ENCODE data around the gene COX14. TPM values are rescaled to one million over a fixed set of nuclear protein-coding genes. Genes with fewer than 3 reads are reported as not detected.

Gene COX14
- total and polyA plus RNA-seq, 8 donors = 16.8 to 62.0 (median 25.0) TPM

DNA sequence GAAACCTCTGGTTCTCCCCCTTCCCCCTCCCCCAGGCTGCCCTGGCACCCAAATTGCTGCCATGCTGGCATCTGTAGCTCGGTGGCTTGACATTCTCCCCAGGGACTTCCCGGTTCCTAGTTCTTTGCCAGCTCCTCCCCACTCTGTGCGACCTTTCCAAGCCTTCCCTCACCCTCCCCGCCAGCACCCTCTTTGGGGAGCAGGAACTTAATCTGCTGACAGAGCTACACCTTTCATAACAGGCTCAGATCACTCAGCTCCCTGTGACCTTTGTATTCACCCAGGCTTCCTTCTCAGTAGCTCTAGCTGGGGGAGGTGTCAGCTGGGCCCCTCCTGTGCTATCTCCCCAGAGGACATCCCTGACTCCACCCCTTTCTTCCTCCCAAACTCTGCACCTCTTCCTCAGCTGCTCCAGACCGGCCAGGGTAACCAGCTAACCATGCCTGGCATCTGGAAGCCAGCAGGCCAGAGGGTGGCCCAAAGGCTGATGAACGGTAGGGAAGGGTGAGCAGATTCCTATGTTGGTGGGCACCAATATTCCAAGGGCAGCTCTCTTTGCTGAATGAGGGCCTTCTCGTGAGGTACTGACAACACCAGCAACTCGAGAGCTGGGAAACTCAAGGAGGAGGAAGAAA is 1.8 kb upstream of the COX14 start:
- TF ChIP-seq, protein P1, sequence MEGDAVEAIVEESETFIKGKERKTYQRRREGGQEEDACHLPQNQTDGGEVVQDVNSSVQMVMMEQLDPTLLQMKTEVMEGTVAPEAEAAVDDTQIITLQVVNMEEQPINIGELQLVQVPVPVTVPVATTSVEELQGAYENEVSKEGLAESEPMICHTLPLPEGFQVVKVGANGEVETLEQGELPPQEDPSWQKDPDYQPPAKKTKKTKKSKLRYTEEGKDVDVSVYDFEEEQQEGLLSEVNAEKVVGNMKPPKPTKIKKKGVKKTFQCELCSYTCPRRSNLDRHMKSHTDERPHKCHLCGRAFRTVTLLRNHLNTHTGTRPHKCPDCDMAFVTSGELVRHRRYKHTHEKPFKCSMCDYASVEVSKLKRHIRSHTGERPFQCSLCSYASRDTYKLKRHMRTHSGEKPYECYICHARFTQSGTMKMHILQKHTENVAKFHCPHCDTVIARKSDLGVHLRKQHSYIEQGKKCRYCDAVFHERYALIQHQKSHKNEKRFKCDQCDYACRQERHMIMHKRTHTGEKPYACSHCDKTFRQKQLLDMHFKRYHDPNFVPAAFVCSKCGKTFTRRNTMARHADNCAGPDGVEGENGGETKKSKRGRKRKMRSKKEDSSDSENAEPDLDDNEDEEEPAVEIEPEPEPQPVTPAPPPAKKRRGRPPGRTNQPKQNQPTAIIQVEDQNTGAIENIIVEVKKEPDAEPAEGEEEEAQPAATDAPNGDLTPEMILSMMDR (IDR thresholded peaks at IDR 0.05) = no peak

DNA sequence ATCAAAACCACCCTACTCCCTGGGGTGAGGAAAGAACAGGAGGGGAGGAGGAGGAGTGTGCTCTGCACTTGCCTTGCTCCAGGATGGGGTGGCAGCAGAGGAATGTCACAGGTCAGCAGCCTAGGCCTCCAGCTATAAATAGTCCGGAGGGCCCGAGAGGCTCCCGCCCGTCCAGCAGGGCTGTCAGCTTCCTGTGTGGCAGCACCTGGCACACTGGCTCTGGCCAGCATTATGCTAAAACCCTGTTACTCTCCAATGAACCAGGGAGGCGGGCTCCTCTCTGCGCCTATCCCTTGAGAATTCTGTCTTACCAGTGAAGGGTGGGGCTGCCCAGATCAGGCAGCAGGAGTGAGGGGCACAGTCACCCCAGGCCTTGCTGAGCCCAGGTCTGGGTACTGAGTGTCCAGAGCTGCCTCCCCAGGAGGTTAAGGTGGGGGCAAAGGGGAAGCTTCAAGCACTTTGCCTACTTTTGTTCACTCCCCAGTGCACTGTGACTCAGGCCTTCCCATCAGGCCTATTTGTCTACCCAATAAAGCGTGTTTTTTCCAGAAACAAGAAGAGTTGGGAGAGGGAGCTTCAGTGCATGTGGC is 1.2 kb upstream of the COX14 start:
- TF ChIP-seq, protein P1 (IDR thresholded peaks at IDR 0.05) = no peak
- Histone ChIP-seq H3K36me3 (peaks cover 0 to 2% (median 0%) of the 10 kb centered on the region in 3 donors), H3K27ac (peak overlapping the region; percentile 23 to 82 (median 67)), H3K4me1 (peaks cover 5 to 26% (median 6%) of the 10 kb centered on the region in 3 donors), H3K27me3 (no peaks in the 10 kb centered on the region), H3K9me3 (no peaks in the 10 kb centered on the region), H3K4me3 (peak overlapping the region in 1 of 4 donors; percentile 15)
- ATAC-seq (peak in 3 of 4 donors; percentile 4 to 13 (median 8)), FAIRE-seq (no peak), DNase-seq (peak in 5 of 6 donors; percentile 44 to 63 (median 55))
- intact Hi-C loops (cut with DNase I) = no loop called here
- 26 to 27% methylated on average over 7 of the region's 7 CpGs for WGBS, 2 donors

More for the DNA sequence above, 1.8 kb upstream of the COX14 start:
- Histone ChIP-seq H3K4me1 (peaks cover 5 to 26% (median 6%) of the 10 kb centered on the region in 3 donors), H3K36me3 (no peaks in the 10 kb centered on the region), H3K27ac (peak overlapping the region; percentile 23 to 82 (median 67)), H3K9me3 (no peaks in the 10 kb centered on the region), H3K4me3 (no peak overlapping the region), H3K27me3 (no peaks in the 10 kb centered on the region)
- peak in 5 of 6 donors; percentile 47 to 62 (median 52) for DNase-seq
- intact Hi-C loops (cut with DNase I) = no loop called here
- WGBS, 2 donors = 46 to 48% methylated on average over 8 of the region's 8 CpGs
- peak in 2 of 4 donors; percentile 0 to 1 for ATAC-seq
- no peak for FAIRE-seq

DNA sequence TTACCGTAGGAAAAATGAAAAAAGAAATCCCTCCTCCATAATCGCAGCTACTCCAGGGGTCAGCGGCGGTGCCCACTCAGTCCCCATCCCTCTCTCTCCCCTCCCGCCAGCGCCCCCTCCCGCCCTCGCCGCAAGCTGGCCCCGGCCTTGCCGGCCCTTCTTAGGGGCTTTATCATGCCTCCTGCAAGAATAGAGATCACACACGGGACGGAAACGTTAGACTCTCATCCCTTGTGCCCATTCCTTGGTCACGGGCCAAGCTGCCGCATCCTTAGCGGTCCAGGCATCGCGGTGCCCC is 692 bp upstream of the COX14 start:
- peaks cover 5 to 26% (median 6%) of the 10 kb centered on the region in 3 donors for H3K4me1 ChIP-seq

DNA sequence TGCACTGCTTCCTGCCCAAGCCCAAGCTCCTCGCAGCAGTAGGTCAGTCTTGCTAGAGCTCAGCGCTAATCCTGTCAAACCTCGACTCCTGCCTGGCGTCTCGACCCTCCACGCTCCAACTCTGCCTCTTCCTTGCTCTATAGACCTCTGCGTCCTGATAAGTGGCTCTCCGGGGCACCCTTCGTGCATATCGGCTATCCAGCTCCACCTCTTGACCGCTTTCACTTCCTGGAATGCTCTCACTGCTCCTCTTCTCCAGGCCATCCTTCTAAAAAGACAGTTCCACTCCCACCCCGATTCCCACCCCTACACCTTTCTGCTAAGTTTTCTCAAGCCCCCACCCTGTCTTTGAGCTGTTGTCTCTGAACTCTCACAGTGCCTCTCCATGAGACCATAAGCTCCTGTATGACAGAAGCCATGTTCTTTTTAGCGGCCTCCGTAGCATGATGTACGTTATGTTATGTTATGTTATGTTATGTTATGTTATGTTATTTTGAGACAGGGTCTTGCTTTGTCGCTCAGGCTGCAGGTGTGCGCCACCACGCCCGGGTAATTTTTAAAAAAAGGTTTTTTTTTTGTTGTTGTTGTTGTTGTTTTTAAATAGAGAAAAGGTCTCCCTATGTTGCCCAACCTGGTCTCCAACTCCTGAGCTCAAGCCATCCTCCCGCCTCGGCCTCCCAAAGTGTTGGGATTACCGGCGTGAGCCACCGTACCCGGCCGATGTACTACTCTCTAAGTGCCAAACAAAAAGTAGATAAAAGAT is 601 bp downstream of the COX14 start:
- intact Hi-C loops (cut with DNase I) = no loop called here
- WGBS, 2 donors = 5 to 6% methylated on average over 26 of the region's 26 CpGs
- TF ChIP-seq, protein P1 (IDR thresholded peaks at IDR 0.05) = no peak
- peaks cover 0 to 5% (median 0%) of the 10 kb centered on the region in 3 donors for H3K36me3 ChIP-seq
- no peaks in the 10 kb centered on the region for H3K9me3 ChIP-seq
- peak overlapping the region; percentile 78 to 94 (median 90) for H3K27ac ChIP-seq
- FAIRE-seq (no peak), DNase-seq (no peak), ATAC-seq (peak; percentile 5 to 32 (median 25))
- H3K27me3 ChIP-seq = no peaks in the 10 kb centered on the region
- peaks cover 5 to 26% (median 6%) of the 10 kb centered on the region in 3 donors for H3K4me1 ChIP-seq
- peak overlapping the region; percentile 46 to 84 (median 75) for H3K4me3 ChIP-seq

More for the DNA sequence above, 692 bp upstream of the COX14 start:
- no peak for FAIRE-seq
- no peak for DNase-seq
- no peaks in the 10 kb centered on the region for H3K27me3 ChIP-seq
- TF ChIP-seq, protein P1 (IDR thresholded peaks at IDR 0.05) = no peak
- peak overlapping the region in 1 of 4 donors; percentile 15 for H3K4me3 ChIP-seq
- intact Hi-C loops (cut with DNase I) = no loop called here
- WGBS, 2 donors = 14 to 16% methylated on average over 18 to 19 of the region's 19 CpGs
- H3K27ac ChIP-seq = peak overlapping the region in 3 of 4 donors; percentile 56 to 82 (median 78)
- H3K9me3 ChIP-seq = no peaks in the 10 kb centered on the region
- ATAC-seq = peak in 1 of 4 donors; percentile 0
- peaks cover 0 to 5% (median 0%) of the 10 kb centered on the region in 3 donors for H3K36me3 ChIP-seq
